HepG2 (cell line): ENCODE results near the gene MEGF10.

Experiments used
- AHR ChIP-seq: IDR thresholded peaks from 2 replicates; pipeline ENCODE4 v1.6.1; 2018; ENCODE audit warnings: missing genetic modification reagents, missing compliant biosample characterization
- CTCF ChIP-seq: sonication (generic); formaldehyde crosslinking; IDR thresholded peaks from 2 replicates; pipeline ENCODE4 v1.5.0; 2020; ENCODE audit warnings: mild to moderate bottlenecking, missing genetic modification reagents, moderate library complexity
- MLXIP ChIP-seq: sonication (generic); formaldehyde crosslinking; IDR thresholded peaks from 2 replicates; pipeline ENCODE4 v1.9.0; 2021; ENCODE audit warnings: missing genetic modification reagents, borderline replicate concordance
- POGK ChIP-seq: sonication (generic); formaldehyde crosslinking; conservative IDR thresholded peaks from 2 replicates; pipeline ENCODE4 v1.8.0; 2022; ENCODE audit warnings: mild to moderate bottlenecking, moderate library complexity, missing genetic modification reagents
- POLR2A ChIP-seq, 2 experiments: IDR thresholded peaks; 2 replicates each; pipeline ENCODE4 v1.6.1; 2011; ENCODE audit warnings: low read depth in 2 of 2, low read length in 2 of 2, mild to moderate bottlenecking in 1 of 2, moderate library complexity in 1 of 2; ENCODE audit not compliant: insufficient read depth in 1 of 2
- ZNF317 ChIP-seq: sonication (generic); formaldehyde crosslinking; IDR thresholded peaks from 2 replicates; pipeline ENCODE4 v1.5.0; 2020; ENCODE audit warnings: mild to moderate bottlenecking, missing genetic modification reagents
- ZNF557 ChIP-seq: sonication (generic); formaldehyde crosslinking; IDR thresholded peaks from 2 replicates; pipeline ENCODE4 v1.4.0; 2020; ENCODE audit warnings: missing genetic modification reagents

- no peak for TF ChIP-seq CTCF
- no peak for TF ChIP-seq ZNF317 (CRISPR knock-in tag)
- TF ChIP-seq ZNF557 (CRISPR knock-in tag), result no peak
- TF ChIP-seq AHR (CRISPR knock-in tag), result no peak
- no peak for TF ChIP-seq POLR2A (IDR thresholded peaks at IDR 0.05; ENCODE audit: insufficient read depth in 1 of 2, low read depth in 2 of 2, low read length in 2 of 2)
- TF ChIP-seq POGK (CRISPR knock-in tag), result no peak
- no peak for TF ChIP-seq MLXIP
Observed at GRCh38 chr5:127298036-127298429, 7.4 kb downstream of the MEGF10 start.
